Motor neuron (in vitro differentiated cells): ENCODE data around the gene RDH13. TPM values are rescaled to one million over a fixed set of nuclear protein-coding genes. Genes with fewer than 3 reads are reported as not detected.
A peak's percentile ranks its signal among the peaks of the same experiment; 100 is the strongest.
"Not testable (repeated sequence)": the region's sequence is repeated elsewhere in the genome, so short reads cannot be mapped to it uniquely, and the experiment has no call there.

Experiments
- ATAC-seq, 8 experiments: fragments of 200-7000 bp; cut with Tn5 transposase; replicated peaks in 6 of 8; 2 replicates each; pipeline ENCODE4 v1.8.0; 2021; ENCODE audit warnings: mild to moderate bottlenecking in 8 of 8, moderate library complexity in 8 of 8
- H3K27ac ChIP-seq, 2 donors: fragments of 250-450 bp; sonication (Bioruptor Pico); 2 replicates each; pipeline ENCODE4 v1.9.0; 2021; ENCODE audit warnings: antibody characterized with exemption in 2 of 2, mild to moderate bottlenecking in 2 of 2, moderate library complexity in 1 of 2
- H3K4me1 ChIP-seq, 2 donors: fragments of 250-450 bp; sonication (Bioruptor Pico); replicated peaks in 1 of 2; 2 replicates each; pipeline ENCODE4 v1.6.1; 2021; ENCODE audit warnings: antibody characterized with exemption in 2 of 2, mild to moderate bottlenecking in 2 of 2, moderate library complexity in 1 of 2
- H3K4me3 ChIP-seq, 5 donors: fragments of 250-450 bp; sonication (Bioruptor Pico); 2 replicates each; pipeline ENCODE4 v1.9.0; 2021; ENCODE audit warnings: antibody characterized with exemption in 5 of 5, mild to moderate bottlenecking in 5 of 5, moderate library complexity in 4 of 5
- WGBS, 10 experiments: fragments of 450-650 bp; shearing (Covaris generic); methylation state at CpG; one replicate each; pipeline ENCODE4 v1.0.0; 2022; 5-methylcytosine and 5-hydroxymethylcytosine counted together
- in situ Hi-C, 9 experiments: fragments of 400-800 bp; cut with MboI; loops; one replicate each; pipeline ENCODE4 v1.15.0; 2021; ENCODE audit warnings: low sequenced_read_pairs in 9 of 9, low pct_unique_long_range_greater_than_20kb in 2 of 9; ENCODE audit not compliant: unreplicated experiment in 9 of 9
- total RNA-seq, 8 experiments: library from RNA; unstranded; fragments of 300-600 nt; gene quantifications; 2 replicates each; pipeline versions ENCODE4 v1.2.3 to v1.2.4, GENCODE V29; 2022

RDH13 gene, protein sequence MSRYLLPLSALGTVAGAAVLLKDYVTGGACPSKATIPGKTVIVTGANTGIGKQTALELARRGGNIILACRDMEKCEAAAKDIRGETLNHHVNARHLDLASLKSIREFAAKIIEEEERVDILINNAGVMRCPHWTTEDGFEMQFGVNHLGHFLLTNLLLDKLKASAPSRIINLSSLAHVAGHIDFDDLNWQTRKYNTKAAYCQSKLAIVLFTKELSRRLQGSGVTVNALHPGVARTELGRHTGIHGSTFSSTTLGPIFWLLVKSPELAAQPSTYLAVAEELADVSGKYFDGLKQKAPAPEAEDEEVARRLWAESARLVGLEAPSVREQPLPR
- 10 to 100 TPM in 6 of 8 experiments, 1 to 10 TPM in 2; 7.9 to 24.3 (median 14.1) TPM for total RNA-seq

DNA sequence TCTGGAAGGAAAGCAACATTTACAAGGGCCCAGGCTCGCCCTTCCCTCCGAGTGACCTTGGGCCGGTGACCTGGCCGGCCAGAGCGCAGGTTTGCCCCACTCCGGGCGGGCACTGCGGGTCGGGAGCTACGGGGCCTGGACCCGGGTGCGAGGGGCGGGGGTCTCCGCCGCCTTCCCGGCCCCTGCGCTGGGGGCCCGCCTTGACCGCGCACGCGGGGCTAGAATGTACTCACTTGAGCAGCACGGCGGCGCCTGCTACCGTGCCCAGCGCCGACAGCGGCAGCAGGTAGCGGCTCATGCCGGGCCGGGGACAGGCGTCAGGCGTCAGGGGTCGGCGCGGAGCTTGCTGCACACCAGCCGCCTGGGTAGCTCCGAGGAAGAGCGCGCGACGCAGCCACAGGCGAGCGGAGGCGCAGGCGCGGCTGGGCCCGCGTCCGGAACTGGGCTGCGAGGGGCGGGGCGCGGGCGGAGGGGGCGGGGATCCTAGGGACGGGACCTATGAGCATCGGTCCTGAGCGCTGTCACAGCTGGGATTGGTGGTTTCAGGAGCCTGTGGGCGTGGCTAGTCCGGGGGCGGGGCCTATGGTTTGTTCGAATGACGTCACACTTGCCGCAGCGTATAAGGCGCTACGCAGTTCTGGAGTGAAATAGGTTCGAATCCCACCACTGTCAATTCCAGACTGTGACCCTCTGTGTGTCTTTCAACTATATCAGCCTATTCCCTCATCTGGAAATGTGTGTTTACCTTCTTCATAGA, at the start of gene RDH13:
RDH13 (minus strand) TSS at position 414 of the 757 bp plus-strand sequence; CDS start at position 298, 116 bp downstream.
- 0 to 3% (median 0%) methylated on average over 3 to 6 of the region's 70 CpGs; no CpG with 5 or more reads in 5 of the 10 experiments for WGBS, 10 experiments
- in situ Hi-C loops: no loop called here
- peak; percentile 97 to 99 (median 98) for ATAC-seq
- Histone ChIP-seq H3K4me1 (no peaks in the 10 kb centered on the region), H3K27ac (peak within 1 kb of the TSS in 1 of 2 donors; percentile 63), H3K4me3 (peak within 1 kb of the TSS; percentile 61 to 79 (median 71))

DNA sequence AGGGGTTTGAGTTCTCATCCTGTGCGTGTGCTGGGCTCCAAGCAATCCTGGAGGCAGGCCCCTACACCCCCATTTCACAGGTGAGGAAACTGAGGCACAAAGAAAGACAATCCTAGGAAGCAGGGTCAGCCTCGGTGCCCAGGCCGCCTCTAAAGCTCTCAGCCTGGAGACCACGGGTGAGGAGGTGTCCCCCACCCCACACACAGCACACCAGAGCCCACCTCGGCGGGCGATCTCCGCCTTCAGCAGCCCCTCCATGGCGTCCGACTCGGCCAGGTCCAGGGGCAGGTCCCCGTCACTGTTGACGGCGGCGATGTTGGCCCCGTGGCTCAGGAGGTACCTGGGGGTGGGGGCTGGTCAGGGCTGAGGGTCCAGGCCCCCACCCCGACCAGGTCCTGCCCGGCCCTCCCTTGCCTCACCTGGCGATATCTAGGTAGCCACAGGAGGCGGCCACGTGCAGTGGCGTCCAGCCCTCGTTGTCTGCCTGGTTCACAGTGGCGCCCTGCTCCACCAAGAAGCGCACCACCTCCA, 49.4 kb upstream of the RDH13 start:
- Histone ChIP-seq H3K4me1 (peaks cover 21 to 31% of the 10 kb centered on the region in 2 donors), H3K27ac (no peak overlapping the region), H3K4me3 (no peak overlapping the region)
- no peak for ATAC-seq
- in situ Hi-C loops: no loop called here
- 57 to 100% methylated on average over 1 to 2 of the region's 25 CpGs; no CpG with 5 or more reads in 8 of the 10 experiments for WGBS, 10 experiments

DNA sequence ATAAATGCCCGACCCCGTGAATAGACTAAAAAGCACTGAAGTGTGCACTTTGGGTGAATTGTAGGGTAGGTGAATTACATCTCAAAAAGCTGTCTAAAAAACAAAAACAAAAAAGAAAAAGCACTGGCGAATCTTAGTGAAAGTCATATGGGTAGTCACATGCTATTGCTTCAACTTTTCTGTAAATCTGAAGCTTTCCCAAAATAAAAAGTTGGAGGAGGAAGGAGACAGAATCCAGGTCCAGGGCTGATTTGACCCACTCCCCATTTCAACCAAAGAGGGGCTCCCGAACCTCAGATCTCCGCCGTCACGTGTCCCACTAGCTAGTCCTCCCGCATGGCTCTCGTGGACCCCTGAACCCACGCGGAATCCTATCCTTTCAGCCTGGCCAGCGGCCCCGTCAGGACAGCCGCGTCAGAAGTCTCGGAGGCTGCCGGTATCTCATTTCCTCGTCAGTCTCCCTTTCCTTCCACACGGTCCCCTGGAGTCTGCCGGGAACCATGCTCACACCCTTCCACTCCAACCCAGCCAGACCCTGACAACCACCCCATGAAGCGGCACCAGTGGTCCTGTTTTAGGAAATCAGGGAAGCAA, 48.4 kb upstream of the RDH13 start:
- Histone ChIP-seq H3K4me1 (peaks cover 21 to 31% of the 10 kb centered on the region in 2 donors), H3K27ac (no peak overlapping the region), H3K4me3 (no peak overlapping the region)
- in situ Hi-C loops: no loop called here
- ATAC-seq: no peak
- WGBS, 10 experiments: 10 to 100% (median 89%) methylated on average over 1 to 14 of the region's 21 CpGs; no CpG with 5 or more reads in 2 of the 10 experiments

DNA sequence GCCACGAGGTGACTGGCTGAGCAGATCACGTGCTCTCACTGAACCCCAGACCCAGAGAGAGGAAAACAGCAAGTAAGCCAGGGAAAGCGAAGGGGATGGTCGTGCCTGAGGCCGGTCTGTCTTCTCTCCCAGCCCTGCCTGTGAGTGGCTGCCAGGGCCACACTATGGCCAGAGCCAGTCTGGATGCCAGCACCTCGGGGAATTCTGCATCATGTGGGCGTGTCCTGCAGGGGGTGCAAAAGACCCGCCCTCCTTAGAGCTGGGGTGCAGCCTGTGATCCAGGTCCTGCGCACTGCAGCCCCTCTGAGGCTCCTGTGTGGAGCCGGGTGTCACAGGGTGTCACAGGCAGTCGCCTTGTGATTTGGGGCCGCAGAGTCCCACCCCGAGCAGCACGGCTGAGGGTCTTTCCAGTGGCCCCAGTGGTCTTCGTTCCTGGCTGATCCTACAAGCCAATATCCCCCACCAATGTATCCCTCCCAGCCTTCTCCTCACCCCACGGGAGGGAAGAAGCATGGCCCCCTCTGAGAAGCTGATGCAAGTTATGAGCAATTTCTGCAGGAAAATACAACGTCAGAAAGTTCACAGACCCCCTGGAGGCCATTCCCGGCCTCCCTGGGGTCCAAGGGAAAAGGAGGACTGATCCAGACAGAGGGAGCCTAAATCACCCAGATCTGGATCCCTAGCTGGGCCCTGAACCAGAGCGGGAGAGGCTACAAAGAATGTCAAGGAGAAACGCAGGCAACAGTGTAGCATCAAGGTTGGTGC, 46.8 kb upstream of the RDH13 start:
- 58 to 100% (median 93%) methylated on average over 2 to 11 of the region's 20 CpGs; no CpG with 5 or more reads in 4 of the 10 experiments for WGBS, 10 experiments
- H3K27ac ChIP-seq: no peak overlapping the region
- in situ Hi-C loops: no loop called here
- no peak overlapping the region for H3K4me3 ChIP-seq
- H3K4me1 ChIP-seq: peaks cover 9 to 17% of the 10 kb centered on the region in 2 donors
- no peak for ATAC-seq

DNA sequence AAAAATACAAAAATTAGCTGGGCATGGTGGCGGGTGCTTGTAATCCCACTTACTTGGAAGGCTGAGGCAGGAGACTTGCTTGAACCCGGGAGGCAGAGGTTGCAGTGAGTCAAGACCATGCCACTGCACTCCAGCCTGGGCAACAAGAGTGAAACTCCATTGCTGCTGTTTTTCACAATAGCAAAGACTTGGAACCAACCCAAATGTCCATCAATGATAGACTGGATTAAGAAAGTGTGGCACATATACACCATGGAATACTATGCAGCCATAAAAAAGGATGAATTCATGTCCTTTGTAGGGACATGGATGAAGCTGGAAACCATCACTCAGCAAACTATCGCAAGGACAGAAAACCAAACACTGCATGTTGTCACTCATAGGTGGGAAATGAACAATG, 44.3 kb upstream of the RDH13 start:
- in situ Hi-C loops: not testable (repeated sequence)

DNA sequence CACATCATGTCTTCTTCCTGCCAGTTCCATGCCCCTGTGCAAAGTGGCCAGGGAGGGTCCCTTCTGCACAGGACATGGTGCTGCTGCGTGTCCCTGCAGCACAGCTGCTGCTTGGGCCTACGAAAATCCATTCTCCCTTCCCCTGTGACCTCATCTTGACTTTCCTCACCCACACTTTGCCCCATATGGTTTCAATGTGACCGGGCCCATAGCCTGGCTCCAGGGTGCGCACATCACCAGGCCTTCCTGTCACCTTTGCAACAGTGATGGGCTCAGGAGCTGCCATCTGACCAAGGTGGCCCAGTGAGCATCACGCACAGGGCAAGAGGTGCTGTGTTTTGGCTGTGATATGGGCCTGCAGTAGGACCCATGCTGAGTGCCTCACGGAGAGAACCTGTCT, 43.6 kb upstream of the RDH13 start:
- 59 to 100% (median 87%) methylated on average over 1 to 5 of the region's 6 CpGs; no CpG with 5 or more reads in 2 of the 10 experiments for WGBS, 10 experiments
- Histone ChIP-seq H3K4me3 (no peak overlapping the region), H3K27ac (no peak overlapping the region), H3K4me1 (peaks cover 0 to 3% of the 10 kb centered on the region in 2 donors)
- no peak for ATAC-seq
- in situ Hi-C loops: no loop called here

More for the DNA sequence above, 44.3 kb upstream of the RDH13 start:
- not testable (repeated sequence) for ATAC-seq, H3K4me1 ChIP-seq, H3K4me3 ChIP-seq, H3K27ac ChIP-seq
- 94 to 100% (median 100%) methylated on average over 1 to 2 of the region's 3 CpGs; no CpG with 5 or more reads in 5 of the 10 experiments for WGBS, 10 experiments

DNA sequence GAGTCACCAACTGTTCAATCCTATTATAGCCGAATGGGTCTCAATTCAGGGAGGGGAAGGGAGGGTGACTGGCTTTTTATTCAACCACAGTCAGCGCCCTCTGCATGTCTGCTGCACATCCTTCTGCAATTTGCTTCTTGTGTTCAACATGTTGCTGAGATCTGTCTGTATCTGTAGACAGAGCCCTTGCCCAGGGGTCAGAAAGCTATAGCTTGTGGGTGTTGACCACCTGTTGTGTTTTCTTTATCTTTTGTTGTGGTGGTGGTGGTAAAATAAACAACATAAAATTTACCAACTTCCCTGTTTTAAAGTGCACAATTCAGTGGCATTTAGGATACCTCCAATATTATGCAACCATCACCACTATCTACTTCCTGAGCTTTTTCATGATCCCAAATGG, 42.3 kb upstream of the RDH13 start:
- Histone ChIP-seq H3K4me3 (no peak overlapping the region), H3K4me1 (peaks cover 0 to 3% of the 10 kb centered on the region in 2 donors), H3K27ac (no peak overlapping the region)
- 75 to 100% (median 100%) methylated on average over 1 to 2 of the region's 2 CpGs; no CpG with 5 or more reads in 4 of the 10 experiments for WGBS, 10 experiments
- no peak for ATAC-seq
- in situ Hi-C loops: no loop called here

DNA sequence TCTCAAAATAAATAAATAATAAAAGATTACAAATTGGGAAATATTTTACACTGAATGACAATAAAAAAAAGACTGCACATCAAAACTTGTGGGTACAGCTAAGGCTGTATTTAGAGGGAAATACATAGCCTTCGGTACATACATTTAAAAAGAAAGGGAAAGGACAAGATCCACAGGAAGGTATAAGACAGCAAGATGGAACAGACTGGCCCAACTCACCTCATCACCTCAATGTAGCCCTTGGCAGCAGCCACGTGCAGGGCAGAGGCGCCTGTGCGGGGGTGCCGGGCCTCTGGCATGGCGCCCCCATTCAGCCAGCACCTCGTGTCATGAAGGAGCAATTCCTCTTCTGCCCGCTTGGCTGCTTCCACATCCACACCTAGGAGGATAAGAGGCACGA, 40.2 kb upstream of the RDH13 start:
- in situ Hi-C loops: no loop called here
- Histone ChIP-seq H3K4me3 (no peak overlapping the region), H3K27ac (no peak overlapping the region), H3K4me1 (peaks cover 5 to 7% of the 10 kb centered on the region in 2 donors)
- no peak for ATAC-seq
- 86 to 100% (median 100%) methylated on average over 1 to 4 of the region's 9 CpGs; no CpG with 5 or more reads in 3 of the 10 experiments for WGBS, 10 experiments

DNA sequence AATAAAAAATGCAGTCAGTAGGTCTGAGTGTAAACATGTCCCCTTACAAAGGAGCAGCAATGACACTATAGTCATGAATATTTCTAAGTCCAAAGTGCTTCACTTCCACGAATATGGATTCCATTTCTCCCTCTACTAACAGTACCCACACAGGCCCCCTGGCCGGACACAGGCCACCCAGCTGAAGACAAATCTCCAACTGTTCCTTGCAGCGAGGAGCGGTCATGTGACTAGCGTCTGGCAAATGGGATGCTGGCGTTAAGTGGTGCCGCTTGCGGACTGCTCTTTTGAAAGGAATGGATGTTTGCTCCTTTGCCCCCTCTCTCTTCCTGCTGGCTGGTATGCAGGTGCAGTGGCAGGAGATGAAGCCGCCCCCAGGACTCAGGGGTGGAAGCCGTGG, 38.3 kb upstream of the RDH13 start:
- Histone ChIP-seq H3K4me1 (peaks cover 5 to 7% of the 10 kb centered on the region in 2 donors), H3K4me3 (no peak overlapping the region), H3K27ac (no peak overlapping the region)
- WGBS, 10 experiments: 74 to 100% (median 90%) methylated on average over 1 to 8 of the region's 10 CpGs; no CpG with 5 or more reads in 4 of the 10 experiments
- no peak for ATAC-seq
- in situ Hi-C loops: no loop called here

DNA sequence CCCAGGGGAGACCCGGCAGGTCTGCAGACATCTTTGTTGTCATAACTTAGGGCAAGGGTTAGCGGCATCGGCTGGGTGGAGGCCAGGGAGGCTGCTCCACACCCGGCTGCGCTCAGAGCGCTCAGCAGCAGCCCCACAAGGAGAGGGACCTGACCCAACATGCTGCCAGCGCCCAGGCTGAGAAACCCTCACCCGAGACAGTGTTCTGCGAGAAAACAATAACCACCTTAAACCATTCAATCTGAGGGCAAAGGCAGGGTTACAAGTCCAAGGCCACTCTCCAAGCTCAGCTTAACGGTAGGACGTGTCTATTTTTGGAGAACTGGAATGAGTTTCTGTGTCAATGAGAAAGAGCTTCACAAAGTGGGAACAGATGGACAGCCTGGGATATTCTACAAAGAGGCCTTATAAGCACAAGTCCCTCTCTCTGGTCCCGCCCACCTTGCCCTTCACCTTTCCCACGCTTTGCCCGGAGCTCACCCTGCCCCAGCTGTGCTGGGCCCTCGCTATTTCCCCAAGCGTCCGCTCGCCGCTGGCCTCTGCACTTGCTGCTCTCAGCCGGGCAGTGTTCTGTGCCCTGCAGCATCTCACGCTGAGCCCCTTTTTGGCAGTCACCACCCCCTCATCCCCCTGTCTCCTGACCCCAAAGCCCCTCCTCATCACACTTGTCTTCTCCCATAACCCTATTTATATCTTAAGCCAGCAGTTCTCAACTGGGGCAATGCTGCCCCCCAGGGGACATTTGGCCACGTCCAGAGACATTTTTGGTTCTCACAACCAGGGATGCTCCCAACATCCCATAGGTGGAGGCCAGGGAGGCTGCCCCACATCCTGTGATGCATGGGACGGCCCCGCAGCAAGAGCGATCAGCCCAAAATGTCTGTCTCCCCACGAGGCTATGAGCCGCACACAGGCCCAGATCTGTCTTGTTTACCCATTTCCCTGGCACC, 36.9 kb upstream of the RDH13 start:
- in situ Hi-C loops: no loop called here

DNA sequence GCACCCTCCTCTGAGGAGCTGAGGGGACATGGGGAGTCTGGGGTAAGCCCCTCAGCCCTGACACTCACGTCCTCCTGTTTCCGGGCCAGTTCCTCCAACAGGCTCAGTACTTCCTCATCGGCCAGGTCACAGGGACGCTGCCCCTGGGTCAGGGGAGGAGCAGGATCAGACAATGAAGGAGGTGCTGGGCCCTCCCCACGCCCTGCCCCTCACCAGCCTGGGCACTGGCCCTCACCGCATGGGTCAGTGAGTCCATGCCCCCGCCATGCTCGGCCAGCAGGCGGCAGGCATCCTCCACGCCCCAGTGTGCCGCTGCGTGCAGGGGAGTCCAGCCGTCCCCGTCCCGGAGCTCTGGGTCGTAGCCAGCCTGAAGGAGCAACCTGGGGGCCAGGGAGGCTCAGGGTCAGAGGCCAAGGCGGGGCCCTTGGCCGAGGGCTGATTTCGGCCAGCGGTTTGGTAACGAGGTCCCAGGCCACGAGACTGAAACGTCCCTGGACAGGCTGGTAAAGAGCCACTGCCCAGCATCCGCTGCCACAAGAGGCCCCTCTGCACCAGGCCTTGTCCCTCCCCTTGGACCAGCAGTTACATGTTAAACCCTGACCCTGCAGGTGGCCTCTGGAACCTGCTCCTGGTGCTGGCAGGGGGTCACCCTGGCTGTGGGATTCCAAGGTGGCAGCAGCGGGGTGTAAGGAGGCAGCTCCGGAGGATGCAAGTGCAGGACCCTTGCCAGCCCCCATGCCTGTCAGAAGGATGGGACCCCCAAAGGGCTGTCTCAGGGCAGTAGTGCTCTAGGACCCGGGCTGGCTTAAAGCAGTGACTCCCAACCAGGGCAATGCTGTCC, 36.0 kb upstream of the RDH13 start:
- peaks cover 5 to 7% of the 10 kb centered on the region in 2 donors for H3K4me1 ChIP-seq
- in situ Hi-C loops: no loop called here
- 80 to 100% (median 95%) methylated on average over 1 to 3 of the region's 27 CpGs; no CpG with 5 or more reads in 7 of the 10 experiments for WGBS, 10 experiments
- H3K27ac ChIP-seq: no peak overlapping the region
- ATAC-seq: peak in 4 of 8 experiments; percentile 11 to 29 (median 16)
- no peak overlapping the region for H3K4me3 ChIP-seq

More for the DNA sequence above, 36.9 kb upstream of the RDH13 start:
- Histone ChIP-seq H3K27ac (no peak overlapping the region), H3K4me1 (peaks cover 5 to 7% of the 10 kb centered on the region in 2 donors), H3K4me3 (no peak overlapping the region)
- peak in 4 of 8 experiments; percentile 23 to 35 (median 28) for ATAC-seq
- 44 to 100% (median 84%) methylated on average over 1 to 7 of the region's 27 CpGs; no CpG with 5 or more reads in 3 of the 10 experiments for WGBS, 10 experiments
